OCI-LY3 (cell line): Measurements from ENCODE around the gene CPXM1.

Experiments
- H2AFZ ChIP-seq: fragments of 200-600, 300-600 bp; shearing (Covaris generic); 2 replicates; pipeline ENCODE4 v1.6.0; 2014; ENCODE audit warnings: antibody characterized with exemption, low read depth, low read length
- H3K27ac ChIP-seq: fragments of 200-600, 300-600 bp; sonication (generic); 2 replicates; pipeline ENCODE4 v1.5.1; 2014; ENCODE audit warnings: mild to moderate bottlenecking, low read length, moderate library complexity, mixed read lengths
- H3K27me3 ChIP-seq: fragments of 200-600, 300-600 bp; sonication (generic); 2 replicates; pipeline ENCODE4 v1.6.1; 2014; ENCODE audit warnings: low read depth, low read length, mixed read lengths
- H3K36me3 ChIP-seq: fragments of 200-600, 300-600 bp; sonication (generic); replicated peaks from 2 replicates; pipeline ENCODE3; 2014; ENCODE audit warnings: low read depth, low read length, mixed read lengths
- H3K4me1 ChIP-seq: fragments of 300-600, 200-600 bp; sonication (generic); 2 replicates; pipeline ENCODE4 v1.6.1; 2014; ENCODE audit warnings: low read length, mixed read lengths
- H3K4me2 ChIP-seq: fragments of 200-600, 300-600 bp; sonication (generic); 2 replicates; pipeline ENCODE4 v1.6.1; 2014; ENCODE audit warnings: low read length, mixed read lengths
- H3K4me3 ChIP-seq: fragments of 300-600, 200-600 bp; sonication (generic); 2 replicates; pipeline ENCODE4 v1.5.1; 2014; ENCODE audit warnings: antibody characterized with exemption, mild to moderate bottlenecking, low read length, moderate library complexity
- H3K79me2 ChIP-seq: fragments of 300-600, 200-600 bp; shearing (Covaris generic); 2 replicates; pipeline ENCODE4 v1.6.1; 2014; ENCODE audit warnings: mild to moderate bottlenecking, low read length, mixed read lengths
- H3K9ac ChIP-seq: fragments of 300-600, 200-600 bp; shearing (Covaris generic); 2 replicates; pipeline ENCODE4 v1.6.0; 2014; ENCODE audit warnings: mild to moderate bottlenecking, low read length, moderate library complexity
- H3K9me3 ChIP-seq: fragments of 200-600, 300-600 bp; shearing (Covaris generic); 2 replicates; pipeline ENCODE4 v1.6.1; 2014; ENCODE audit warnings: low read length, mixed read lengths; ENCODE audit not compliant: insufficient read depth
- H4K20me1 ChIP-seq: fragments of 200-600, 300-600 bp; sonication (generic); 2 replicates; pipeline ENCODE4 v1.6.1; 2016; ENCODE audit warnings: low read length, mixed read lengths; ENCODE audit not compliant: insufficient read depth
- EZH2phosphoT487 ChIP-seq: fragments of 200-600 bp; shearing (Covaris generic); IDR thresholded peaks from 2 replicates; pipeline ENCODE4 v1.6.1; 2018; ENCODE audit warnings: antibody characterized with exemption, mixed run types, low read depth
- TF ChIP-seq, protein P1 (sequence below): fragments of 200-600, 300-600 bp; sonication (generic); IDR thresholded peaks from 2 replicates; pipeline ENCODE4 v1.5.1; 2014; ENCODE audit warnings: antibody characterized with exemption, low read length, low read depth

The CPXM1 gene

DNA sequence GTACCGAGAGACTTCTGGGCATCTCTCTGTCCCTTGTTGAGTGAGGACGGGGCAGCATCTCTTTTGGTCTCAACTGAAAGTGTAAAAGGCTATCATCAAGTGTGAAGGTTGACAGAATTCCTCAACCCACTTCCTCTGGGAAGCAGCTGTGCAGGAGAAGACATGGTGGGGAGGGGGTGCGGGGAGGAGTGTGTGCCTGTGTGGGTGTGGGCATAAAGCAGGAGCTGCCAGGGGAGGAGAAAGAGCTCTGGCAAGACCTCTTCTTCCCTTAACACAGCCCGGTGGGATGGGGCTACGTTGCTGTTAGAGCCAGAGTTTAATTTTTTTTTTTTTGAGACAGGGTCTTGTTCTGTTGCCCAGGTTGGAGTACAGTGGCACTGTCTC lies 31.8 kb downstream of the CPXM1 start:
- no peak overlapping the region for H2AFZ ChIP-seq

DNA sequence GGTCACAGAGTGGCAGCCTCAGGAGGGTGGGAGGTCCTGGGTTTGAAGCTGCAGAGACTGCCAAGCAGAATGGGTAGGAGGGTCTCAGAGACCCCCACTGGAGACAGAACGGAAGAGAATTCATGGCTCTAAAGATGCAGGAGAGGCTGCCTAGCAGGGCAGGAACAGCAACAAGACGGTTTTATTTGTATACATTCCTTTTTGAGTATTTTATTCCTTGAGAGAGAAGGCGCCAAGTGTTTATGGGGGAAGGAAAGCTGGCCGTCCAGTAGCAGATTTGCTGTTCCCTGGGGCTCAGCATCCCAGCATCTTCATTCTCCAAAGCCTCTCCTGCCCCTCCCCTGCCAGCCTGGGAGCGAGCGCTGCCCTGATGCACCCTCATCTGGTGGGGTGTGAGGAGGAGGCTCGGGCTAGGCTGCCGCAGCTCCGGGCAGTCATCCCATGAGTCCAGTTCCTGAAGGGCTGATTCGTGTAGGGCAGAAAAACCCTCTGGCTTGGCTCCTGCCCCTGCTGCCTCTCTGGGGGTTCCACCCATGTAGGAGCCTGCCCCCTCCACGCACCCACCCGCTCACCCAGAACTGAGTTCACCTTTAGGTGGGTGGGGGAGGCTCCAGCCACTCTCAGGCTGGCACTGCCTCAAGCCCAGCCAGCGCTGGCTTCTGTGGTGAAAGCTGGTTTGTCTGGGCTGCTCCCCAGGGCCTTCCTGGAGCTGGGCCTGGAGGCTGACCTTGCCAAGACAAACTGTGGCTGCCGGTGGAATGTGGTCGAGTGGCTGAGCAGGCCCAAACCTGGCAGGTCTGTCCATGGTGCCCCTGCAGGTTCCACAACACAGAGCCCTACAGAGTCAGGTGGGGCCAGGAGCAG lies 32.4 kb downstream of the CPXM1 start:
- Histone ChIP-seq H3K36me3 (no peaks in the 10 kb centered on the region), H3K4me3 (no peak overlapping the region), H3K4me1 (peaks cover 9% of the 10 kb centered on the region), H3K4me2 (no peak overlapping the region), H4K20me1 (no peaks in the 10 kb centered on the region), H3K9ac (no peak overlapping the region), H3K27me3 (peaks cover 45% of the 10 kb centered on the region), H2AFZ (no peak overlapping the region), H3K27ac (no peak overlapping the region), H3K9me3 (no peaks in the 10 kb centered on the region), H3K79me2 (no peaks in the 10 kb centered on the region)
- TF ChIP-seq, protein P1, sequence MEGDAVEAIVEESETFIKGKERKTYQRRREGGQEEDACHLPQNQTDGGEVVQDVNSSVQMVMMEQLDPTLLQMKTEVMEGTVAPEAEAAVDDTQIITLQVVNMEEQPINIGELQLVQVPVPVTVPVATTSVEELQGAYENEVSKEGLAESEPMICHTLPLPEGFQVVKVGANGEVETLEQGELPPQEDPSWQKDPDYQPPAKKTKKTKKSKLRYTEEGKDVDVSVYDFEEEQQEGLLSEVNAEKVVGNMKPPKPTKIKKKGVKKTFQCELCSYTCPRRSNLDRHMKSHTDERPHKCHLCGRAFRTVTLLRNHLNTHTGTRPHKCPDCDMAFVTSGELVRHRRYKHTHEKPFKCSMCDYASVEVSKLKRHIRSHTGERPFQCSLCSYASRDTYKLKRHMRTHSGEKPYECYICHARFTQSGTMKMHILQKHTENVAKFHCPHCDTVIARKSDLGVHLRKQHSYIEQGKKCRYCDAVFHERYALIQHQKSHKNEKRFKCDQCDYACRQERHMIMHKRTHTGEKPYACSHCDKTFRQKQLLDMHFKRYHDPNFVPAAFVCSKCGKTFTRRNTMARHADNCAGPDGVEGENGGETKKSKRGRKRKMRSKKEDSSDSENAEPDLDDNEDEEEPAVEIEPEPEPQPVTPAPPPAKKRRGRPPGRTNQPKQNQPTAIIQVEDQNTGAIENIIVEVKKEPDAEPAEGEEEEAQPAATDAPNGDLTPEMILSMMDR: no peak
- no peak for TF ChIP-seq EZH2phosphoT487

More for the DNA sequence above, 31.8 kb downstream of the CPXM1 start:
- Histone ChIP-seq H3K36me3 (no peaks in the 10 kb centered on the region), H3K4me3 (no peak overlapping the region), H4K20me1 (no peaks in the 10 kb centered on the region), H3K79me2 (no peaks in the 10 kb centered on the region), H3K4me1 (peaks cover 15% of the 10 kb centered on the region), H3K4me2 (no peak overlapping the region), H3K9me3 (no peaks in the 10 kb centered on the region), H3K27me3 (peaks cover 41% of the 10 kb centered on the region), H3K27ac (no peak overlapping the region), H3K9ac (no peak overlapping the region)
- TF ChIP-seq, protein P1: no peak
- no peak for TF ChIP-seq EZH2phosphoT487

DNA sequence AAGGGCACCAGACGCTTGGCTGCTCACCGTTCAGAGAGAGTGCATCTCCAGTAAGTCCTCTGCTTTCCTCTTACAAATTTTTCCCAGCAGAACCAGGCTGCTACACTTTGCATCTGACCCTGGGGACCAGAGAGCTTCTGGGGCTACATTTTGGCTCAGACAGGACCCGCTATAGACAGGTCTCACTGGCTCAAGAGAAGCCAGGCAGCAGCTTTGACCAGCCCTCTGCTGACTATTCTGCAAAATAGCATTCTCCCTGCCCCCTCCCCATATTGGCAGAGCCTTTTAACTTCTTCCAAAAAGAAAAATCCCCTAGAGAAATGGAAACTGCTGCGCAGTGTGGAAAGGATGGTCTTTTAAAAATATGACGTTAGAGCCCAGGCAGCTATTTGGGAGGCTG lies 37.2 kb downstream of the CPXM1 start:
- no peaks in the 10 kb centered on the region for H4K20me1 ChIP-seq
- H3K79me2 ChIP-seq: no peaks in the 10 kb centered on the region
- no peak overlapping the region for H2AFZ ChIP-seq
- H3K27ac ChIP-seq: no peak overlapping the region
- no peaks in the 10 kb centered on the region for H3K9me3 ChIP-seq
- TF ChIP-seq, protein P1: no peak
- TF ChIP-seq EZH2phosphoT487: no peak
- H3K4me3 ChIP-seq: no peak overlapping the region
- no peaks in the 10 kb centered on the region for H3K36me3 ChIP-seq
- H3K4me1 ChIP-seq: no peaks in the 10 kb centered on the region
- peaks cover 20% of the 10 kb centered on the region for H3K27me3 ChIP-seq
- no peak overlapping the region for H3K4me2 ChIP-seq
- no peak overlapping the region for H3K9ac ChIP-seq

DNA sequence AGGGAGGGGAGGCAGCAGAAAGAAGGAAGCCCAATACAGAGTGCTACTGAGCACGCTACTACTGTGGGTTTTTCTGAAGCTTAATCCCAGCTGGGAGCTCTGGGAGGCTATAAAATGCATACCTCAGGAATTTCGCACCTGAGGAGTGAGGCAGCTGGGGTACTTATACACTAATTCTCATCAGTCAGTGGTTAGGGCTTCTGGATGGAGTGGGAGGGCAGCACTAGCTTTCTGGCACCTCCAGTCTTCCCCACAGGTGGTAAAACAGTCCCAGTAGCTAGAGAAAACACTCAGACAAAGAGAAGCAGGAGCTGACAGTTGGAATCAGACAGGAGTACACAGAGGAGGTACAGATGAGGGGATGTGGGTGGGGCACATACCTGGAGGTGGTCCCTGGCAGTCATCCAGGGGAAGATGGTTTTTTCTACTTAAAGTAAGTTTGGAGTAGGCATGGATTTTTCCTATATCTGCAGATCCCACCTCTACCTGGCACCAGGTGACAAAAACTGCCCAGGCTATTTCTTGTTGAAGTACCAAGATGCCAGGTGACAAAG lies 37.8 kb downstream of the CPXM1 start:
- no peaks in the 10 kb centered on the region for H3K4me1 ChIP-seq
- TF ChIP-seq, protein P1: no peak
- no peak for TF ChIP-seq EZH2phosphoT487
- no peak overlapping the region for H3K27ac ChIP-seq
- no peak overlapping the region for H2AFZ ChIP-seq
- H3K36me3 ChIP-seq: no peaks in the 10 kb centered on the region
- no peaks in the 10 kb centered on the region for H3K9me3 ChIP-seq
- no peak overlapping the region for H3K9ac ChIP-seq
- H3K79me2 ChIP-seq: no peaks in the 10 kb centered on the region
- H3K4me2 ChIP-seq: no peak overlapping the region
- H3K4me3 ChIP-seq: no peak overlapping the region
- H4K20me1 ChIP-seq: no peaks in the 10 kb centered on the region
- peaks cover 14% of the 10 kb centered on the region for H3K27me3 ChIP-seq
